ENCODE data around the gene EFNA5.

The EFNA5 gene

GRCh38 chr5:107544476-107544875 lies 126.3 kb downstream of the EFNA5 start:
- no peak for DNase-seq (ENCODE audit: low read depth)

- DNase-seq (ENCODE audit: low read depth): no peak
These were observed 126.9 kb downstream of the EFNA5 start for GRCh38 chr5:107543868-107544267.

- no peak for DNase-seq (ENCODE audit: low read depth)
These were observed 127.9 kb downstream of the EFNA5 start for GRCh38 chr5:107542831-107543231.

GRCh38 chr5:107542428-107542827 lies 128.3 kb downstream of the EFNA5 start:
- no peak for DNase-seq (ENCODE audit: low read depth)

- no peak for DNase-seq (ENCODE audit: low read depth)
These were observed 129.3 kb downstream of the EFNA5 start for GRCh38 chr5:107541400-107541799.

GRCh38 chr5:107539726-107540330 lies 130.9 kb downstream of the EFNA5 start:
- DNase-seq (ENCODE audit: low read depth): no peak

GRCh38 chr5:107538805-107539445 lies 131.8 kb downstream of the EFNA5 start:
- DNase-seq (ENCODE audit: low read depth): no peak

GRCh38 chr5:107538331-107538730 lies 132.4 kb downstream of the EFNA5 start:
- no peak for DNase-seq (ENCODE audit: low read depth)

GRCh38 chr5:107535849-107536248 lies 134.9 kb downstream of the EFNA5 start:
- no peak for DNase-seq (ENCODE audit: low read depth)

GRCh38 chr5:107533910-107534876 lies 136.5 kb downstream of the EFNA5 start:
- no peak for DNase-seq (ENCODE audit: low read depth)

GRCh38 chr5:107532916-107533315 lies 137.8 kb downstream of the EFNA5 start:
- DNase-seq (ENCODE audit: low read depth): no peak

- DNase-seq (ENCODE audit: low read depth): no peak
These were observed 138.4 kb downstream of the EFNA5 start for GRCh38 chr5:107532169-107532878.

GRCh38 chr5:107531308-107531707 lies 139.4 kb downstream of the EFNA5 start:
- no peak for DNase-seq (ENCODE audit: low read depth)

- DNase-seq (ENCODE audit: low read depth): no peak
These were observed 141.1 kb downstream of the EFNA5 start for GRCh38 chr5:107529618-107530017.

GRCh38 chr5:107526270-107526937 lies 144.3 kb downstream of the EFNA5 start:
- DNase-seq (ENCODE audit: low read depth): no peak

- no peak for DNase-seq (ENCODE audit: low read depth)
These were observed 146.6 kb downstream of the EFNA5 start for GRCh38 chr5:107524111-107524510.

GRCh38 chr5:107523029-107523680 lies 147.6 kb downstream of the EFNA5 start:
- DNase-seq (ENCODE audit: low read depth): no peak

- no peak for DNase-seq (ENCODE audit: low read depth)
These were observed 148.3 kb downstream of the EFNA5 start for GRCh38 chr5:107522456-107522855.

GRCh38 chr5:107519900-107520354 lies 150.8 kb downstream of the EFNA5 start:
- DNase-seq (ENCODE audit: low read depth): no peak

- no peak for DNase-seq (ENCODE audit: low read depth)
These were observed 152.1 kb downstream of the EFNA5 start for GRCh38 chr5:107518616-107519015.

- no peak for DNase-seq (ENCODE audit: low read depth)
These were observed 152.5 kb downstream of the EFNA5 start for GRCh38 chr5:107518190-107518589.

Data from activated gamma-delta T cell treated with anti-CD3 and anti-CD28 coated beads, Interleukin-2, amount 50 U/mL, for 16 hours (primary cell).